Osteoblast (primary cell): Measurements from ENCODE around the gene MLIP. TPM values are rescaled to one million over a fixed set of nuclear protein-coding genes. Genes with fewer than 3 reads are reported as not detected.

ENCODE experiments used
- DNase-seq: peaks from one replicate; pipeline ENCODE4 v3.0.0; 2011; ENCODE audit warnings: low spot score, mixed read lengths; ENCODE audit not compliant: insufficient read length; ENCODE audit errors: missing footprints
- H2AFZ ChIP-seq: 2 replicates; pipeline ENCODE4 v1.6.0; 2011; ENCODE audit warnings: mild to moderate bottlenecking, low read length
- H3K27ac ChIP-seq: 2 replicates; pipeline ENCODE4 v1.5.1; 2011; ENCODE audit warnings: mild to moderate bottlenecking, low read depth, low read length, moderate library complexity
- H3K27me3 ChIP-seq: 2 replicates; pipeline ENCODE4 v1.6.0; 2012; ENCODE audit warnings: mild to moderate bottlenecking, control low read depth, inconsistent platforms, low read length, moderate library complexity; ENCODE audit not compliant: insufficient read depth
- H3K36me3 ChIP-seq: 2 replicates; pipeline ENCODE4 v1.5.1; 2011; ENCODE audit warnings: mild to moderate bottlenecking, low read length, control low read depth, moderate library complexity; ENCODE audit not compliant: insufficient read depth
- H3K4me1 ChIP-seq: 2 replicates; pipeline ENCODE4 v1.5.1; 2011; ENCODE audit warnings: mild to moderate bottlenecking, low read length, control low read depth, moderate library complexity; ENCODE audit not compliant: insufficient read depth
- H3K4me2 ChIP-seq: 2 replicates; pipeline ENCODE4 v1.6.0; 2011; ENCODE audit warnings: mild to moderate bottlenecking, low read length; ENCODE audit not compliant: insufficient read depth
- H3K4me3 ChIP-seq: fragments of 200-600 bp; sonication (generic); 3 replicates; pipeline ENCODE4 v1.5.1; 2012; ENCODE audit warnings: mild to moderate bottlenecking, low read length, inconsistent platforms; ENCODE audit not compliant: insufficient read depth
- H3K79me2 ChIP-seq: 2 replicates; pipeline ENCODE4 v1.6.0; 2012; ENCODE audit warnings: mild to moderate bottlenecking, low read length, control low read depth, inconsistent platforms; ENCODE audit not compliant: insufficient read depth
- H3K9me3 ChIP-seq: 2 replicates; pipeline ENCODE4 v1.5.1; 2011; ENCODE audit warnings: low read depth, low read length, control low read depth
- H4K20me1 ChIP-seq: 2 replicates; pipeline ENCODE4 v1.6.0; 2012; ENCODE audit warnings: mild to moderate bottlenecking, low read length, control low read depth; ENCODE audit not compliant: insufficient read depth
- CTCF ChIP-seq: IDR thresholded peaks from 2 replicates; pipeline ENCODE4 v1.5.1; 2011; ENCODE audit warnings: mild to moderate bottlenecking, low read depth, low read length, moderate library complexity; ENCODE audit errors: extremely low read depth
- total RNA-seq: library from RNA; depleted of rRNA; stranded (reverse); fragments of >200 nt; gene quantifications from 2 replicates; pipeline ENCODE4 v1.2.3, GENCODE V29; 2012

Gene MLIP
- total RNA-seq, 1 donor = 0.36 TPM

- Histone ChIP-seq H3K4me2 (no peak overlapping the region), H3K79me2 (no peaks in the 10 kb centered on the region), H3K27me3 (no peaks in the 10 kb centered on the region), H3K36me3 (no peaks in the 10 kb centered on the region), H3K9me3 (no peaks in the 10 kb centered on the region), H3K4me1 (no peaks in the 10 kb centered on the region), H2AFZ (no peak overlapping the region), H4K20me1 (no peaks in the 10 kb centered on the region), H3K27ac (no peak overlapping the region), H3K4me3 (no peak overlapping the region)
- TF ChIP-seq CTCF = no peak
- DNase-seq = no peak
These were observed 29.6 kb downstream of the MLIP start for GRCh38 chr6:54140811-54141210.

GRCh38 chr6:54142889-54143519 lies 31.8 kb downstream of the MLIP start:
- Histone ChIP-seq H3K4me2 (no peak overlapping the region), H2AFZ (no peak overlapping the region), H3K36me3 (no peaks in the 10 kb centered on the region), H4K20me1 (no peaks in the 10 kb centered on the region), H3K27ac (no peak overlapping the region), H3K4me3 (no peak overlapping the region), H3K79me2 (no peaks in the 10 kb centered on the region), H3K4me1 (no peaks in the 10 kb centered on the region), H3K9me3 (no peaks in the 10 kb centered on the region), H3K27me3 (no peaks in the 10 kb centered on the region)
- DNase-seq = no peak
- TF ChIP-seq CTCF = no peak

GRCh38 chr6:54151861-54152260 lies 40.6 kb downstream of the MLIP start:
- no peak for DNase-seq
- no peaks in the 10 kb centered on the region for H3K4me1 ChIP-seq
- H2AFZ ChIP-seq = no peak overlapping the region
- H3K36me3 ChIP-seq = no peaks in the 10 kb centered on the region
- H3K27me3 ChIP-seq = no peaks in the 10 kb centered on the region
- H3K79me2 ChIP-seq = no peaks in the 10 kb centered on the region
- no peaks in the 10 kb centered on the region for H4K20me1 ChIP-seq
- H3K27ac ChIP-seq = no peak overlapping the region
- TF ChIP-seq CTCF = no peak
- H3K4me2 ChIP-seq = no peak overlapping the region
- no peak overlapping the region for H3K4me3 ChIP-seq
- H3K9me3 ChIP-seq = no peaks in the 10 kb centered on the region

GRCh38 chr6:54156650-54157250 lies 45.5 kb downstream of the MLIP start:
- Histone ChIP-seq H2AFZ (no peak overlapping the region), H3K4me3 (no peak overlapping the region), H3K9me3 (no peaks in the 10 kb centered on the region), H3K79me2 (no peaks in the 10 kb centered on the region), H3K27ac (no peak overlapping the region), H3K4me2 (no peak overlapping the region), H4K20me1 (no peaks in the 10 kb centered on the region), H3K36me3 (no peaks in the 10 kb centered on the region), H3K4me1 (no peaks in the 10 kb centered on the region), H3K27me3 (no peaks in the 10 kb centered on the region)
- TF ChIP-seq CTCF = no peak
- DNase-seq = no peak
